Activated CD4-positive, CD25-positive, alpha-beta regulatory T cell treated with anti-CD3 and anti-CD28 coated beads, Interleukin-2, amount 50 U/mL, for 24 hours (primary cell): ENCODE measurements around the gene DNAJC7.
A peak's percentile ranks its signal among the peaks of the same experiment; 100 is the strongest.
"Not testable (repeated sequence)": the region's sequence is repeated elsewhere in the genome, so short reads cannot be mapped to it uniquely, and the experiment has no call there.

Experiments used
- ATAC-seq, 2 donors: fragments of 150-1000 bp; cut with Tn5 transposase; one replicate each; pipeline ENCODE4 v1.10.0; 2021; ENCODE audit warnings: mild to moderate bottlenecking in 1 of 2, moderate library complexity in 1 of 2

Gene DNAJC7

GRCh38 chr17:42010898-42011516, 6.2 kb downstream of the DNAJC7 start:
- no peak for ATAC-seq

- ATAC-seq, result not testable (repeated sequence)
These were observed 7.0 kb downstream of the DNAJC7 start for GRCh38 chr17:42010266-42010680.

GRCh38 chr17:42009170-42009569, 8.1 kb downstream of the DNAJC7 start:
- no peak for ATAC-seq

- ATAC-seq, result no peak
These were observed 12.1 kb downstream of the DNAJC7 start for GRCh38 chr17:42005166-42005565.

GRCh38 chr17:42002792-42003301, 14.4 kb downstream of the DNAJC7 start:
- no peak for ATAC-seq

GRCh38 chr17:42002175-42002791, 15.0 kb downstream of the DNAJC7 start:
- no peak for ATAC-seq

GRCh38 chr17:42001729-42002128, 15.5 kb downstream of the DNAJC7 start:
- ATAC-seq, result no peak

- ATAC-seq, result no peak
These were observed 16.7 kb downstream of the DNAJC7 start for GRCh38 chr17:42000413-42001133.

GRCh38 chr17:41998497-41998896, 18.7 kb downstream of the DNAJC7 start:
- ATAC-seq, result no peak

- no peak for ATAC-seq
These were observed 20.4 kb downstream of the DNAJC7 start for GRCh38 chr17:41996855-41997164.

GRCh38 chr17:41992576-41992975, 24.7 kb downstream of the DNAJC7 start:
- no peak for ATAC-seq

GRCh38 chr17:41989702-41990419, 27.4 kb downstream of the DNAJC7 start:
- no peak for ATAC-seq

GRCh38 chr17:41988418-41988817, 28.8 kb downstream of the DNAJC7 start:
- no peak for ATAC-seq

GRCh38 chr17:41987642-41988041, 29.6 kb downstream of the DNAJC7 start:
- peak; percentile 60 to 75 for ATAC-seq

GRCh38 chr17:41986634-41987033, 30.6 kb downstream of the DNAJC7 start:
- no peak for ATAC-seq

GRCh38 chr17:41985919-41986318, 31.3 kb downstream of the DNAJC7 start:
- ATAC-seq, result no peak

GRCh38 chr17:41984454-41984853, 32.8 kb downstream of the DNAJC7 start:
- ATAC-seq, result no peak

GRCh38 chr17:41982026-41982760, 35.0 kb downstream of the DNAJC7 start:
- no peak for ATAC-seq

GRCh38 chr17:41977991-41978390, 39.2 kb downstream of the DNAJC7 start:
- no peak for ATAC-seq

GRCh38 chr17:41976142-41976768, 41.0 kb downstream of the DNAJC7 start:
- ATAC-seq, result no peak

GRCh38 chr17:41975099-41976083, 41.8 kb downstream of the DNAJC7 start:
- no peak for ATAC-seq
